Amniotic stem cell (primary cell): ENCODE data around the gene CABP4.

Experiments used
- DNase-seq: peaks from one replicate; lab custom pipeline; 2025; lab: John Stamatoyannopoulos, UW

CABP4 gene

GRCh38 chr11:67496113-67496512 is 41.0 kb downstream of the CABP4 start:
- no peak for DNase-seq

- no peak for DNase-seq
Measured at GRCh38 chr11:67497656-67498291, 42.6 kb downstream of the CABP4 start.

DNA sequence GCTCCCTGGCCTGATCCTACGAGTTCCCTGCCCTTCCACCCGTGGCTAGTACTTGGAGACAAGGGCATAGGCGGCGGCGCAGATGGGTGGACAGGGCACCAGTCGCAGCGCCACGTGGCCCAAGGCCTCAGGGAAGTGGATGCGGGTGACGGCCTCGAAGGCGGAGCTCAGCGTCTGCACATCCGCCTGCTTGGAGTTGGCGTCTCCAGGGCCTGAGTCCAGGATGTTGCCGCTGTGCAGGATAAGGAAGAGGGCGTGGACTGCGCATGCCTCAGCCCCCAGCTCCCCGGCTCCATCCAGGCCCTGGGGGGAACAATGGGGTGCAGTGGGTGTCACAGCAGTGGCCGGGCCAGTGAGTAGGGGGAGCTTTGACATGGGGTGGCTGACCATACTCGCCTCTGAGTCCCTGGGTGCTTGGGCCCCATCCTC is 43.4 kb downstream of the CABP4 start:
- no peak for DNase-seq

GRCh38 chr11:67499808-67500483 is 44.8 kb downstream of the CABP4 start:
- no peak for DNase-seq

DNA sequence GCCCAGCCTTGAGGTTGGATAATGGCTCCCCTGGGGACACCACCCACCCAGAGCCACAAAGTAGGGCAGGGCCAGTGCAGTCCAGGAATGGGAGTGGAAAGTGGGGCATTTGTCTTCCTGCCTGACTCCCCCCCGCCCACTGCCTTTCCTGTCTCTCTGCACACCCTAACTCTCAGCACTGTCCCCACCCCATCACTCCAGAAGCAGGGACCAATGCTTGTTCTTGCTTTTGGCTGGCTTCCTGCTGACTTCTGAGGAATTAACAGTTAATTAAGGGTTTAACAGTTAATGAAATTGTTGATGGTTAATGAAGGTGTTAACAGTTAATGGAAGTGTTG is 45.3 kb downstream of the CABP4 start:
- no peak for DNase-seq

- DNase-seq = no peak
Measured at GRCh38 chr11:67500831-67501715, 45.9 kb downstream of the CABP4 start.

GRCh38 chr11:67501854-67502253 is 46.7 kb downstream of the CABP4 start:
- no peak for DNase-seq

GRCh38 chr11:67502328-67502979 is 47.3 kb downstream of the CABP4 start:
- no peak for DNase-seq

DNA sequence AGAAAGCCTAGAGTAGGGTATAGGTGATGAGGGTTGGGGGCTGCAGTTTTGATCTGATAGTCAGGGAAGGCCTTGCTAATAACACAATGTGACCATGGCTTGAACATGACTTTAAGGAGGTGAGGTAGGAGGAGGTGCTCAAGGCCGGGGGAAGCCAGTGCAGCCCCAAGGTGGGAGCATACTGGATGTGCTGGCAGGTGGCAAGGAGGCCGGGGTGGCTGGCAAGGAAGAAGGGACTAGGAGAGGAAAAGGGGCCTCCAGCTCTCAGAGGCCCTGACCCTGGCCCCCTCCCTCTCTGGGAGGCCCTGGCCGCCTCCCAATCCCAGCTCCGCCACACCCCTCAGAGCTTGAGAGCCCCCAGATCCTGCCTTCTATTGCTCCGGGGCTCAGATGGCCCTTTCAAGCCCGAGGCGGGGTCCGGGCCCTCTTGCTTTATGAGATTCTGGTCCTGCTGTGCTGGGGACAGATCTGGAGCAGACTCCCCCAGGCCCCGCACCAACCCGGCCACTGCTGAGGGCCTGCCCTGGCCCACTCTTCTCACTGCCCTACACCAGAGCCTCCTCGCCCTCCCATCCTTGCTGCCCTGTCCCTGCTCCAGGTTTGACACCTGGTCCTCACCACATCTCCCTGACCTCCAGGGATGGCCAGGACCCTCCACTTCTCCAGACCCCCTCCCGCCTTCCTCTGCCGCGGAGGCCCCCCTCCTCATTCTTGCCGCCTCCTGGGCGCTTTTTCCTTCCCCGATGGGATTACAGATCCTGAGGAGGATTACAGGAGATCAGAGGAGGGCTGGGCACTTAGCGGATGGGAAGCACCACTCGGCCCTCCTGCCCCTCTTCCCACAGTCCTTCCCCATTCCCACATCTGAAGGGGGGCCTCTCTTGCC is 48.2 kb downstream of the CABP4 start:
- no peak for DNase-seq

DNA sequence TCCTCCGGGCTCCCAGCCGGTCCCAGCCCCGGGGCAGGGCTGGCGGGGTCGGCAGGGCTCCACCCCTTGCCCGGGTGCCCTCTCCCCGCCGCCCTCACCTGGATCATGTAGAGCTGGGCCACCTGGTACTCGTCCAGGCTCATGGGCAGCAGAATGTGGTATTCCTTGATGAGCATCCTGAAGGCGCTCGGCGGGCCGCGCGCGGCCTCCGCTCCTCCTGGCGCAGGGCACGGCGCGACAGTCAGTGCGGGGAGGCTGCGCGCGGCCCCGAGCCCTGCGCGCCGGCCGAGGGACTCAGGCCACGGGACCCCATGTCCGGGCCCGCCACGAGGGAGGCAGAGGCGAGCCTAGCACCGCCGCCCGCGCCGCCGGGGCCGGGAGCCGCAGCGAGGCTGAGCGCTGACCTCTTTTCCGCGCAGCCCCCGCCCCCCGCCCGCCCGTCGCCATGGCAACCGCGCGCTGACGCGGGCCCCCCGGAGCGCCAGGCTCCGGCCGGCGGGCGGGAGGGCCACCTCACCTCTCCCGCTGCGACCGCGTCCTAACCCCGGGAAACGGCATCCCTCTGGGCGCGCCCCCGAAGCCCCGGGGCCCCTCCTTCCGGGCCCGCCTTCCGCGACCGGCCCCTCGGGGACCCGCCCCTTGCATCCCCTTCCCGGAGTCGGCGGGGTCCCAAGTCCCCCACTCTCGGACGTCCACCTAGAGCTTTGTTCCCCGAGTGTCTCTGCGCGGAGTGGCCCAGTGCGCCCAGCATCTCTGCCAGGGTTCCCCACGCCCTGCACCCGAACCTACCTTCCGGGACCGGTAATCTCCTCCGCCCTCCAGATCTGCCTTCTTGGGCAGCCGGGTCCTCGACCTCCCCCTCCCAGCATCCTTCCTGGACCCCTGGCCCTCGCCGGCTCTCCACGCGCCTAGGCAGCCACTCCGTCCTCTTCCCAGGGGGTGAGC is 49.1 kb downstream of the CABP4 start:
- no peak for DNase-seq

DNA sequence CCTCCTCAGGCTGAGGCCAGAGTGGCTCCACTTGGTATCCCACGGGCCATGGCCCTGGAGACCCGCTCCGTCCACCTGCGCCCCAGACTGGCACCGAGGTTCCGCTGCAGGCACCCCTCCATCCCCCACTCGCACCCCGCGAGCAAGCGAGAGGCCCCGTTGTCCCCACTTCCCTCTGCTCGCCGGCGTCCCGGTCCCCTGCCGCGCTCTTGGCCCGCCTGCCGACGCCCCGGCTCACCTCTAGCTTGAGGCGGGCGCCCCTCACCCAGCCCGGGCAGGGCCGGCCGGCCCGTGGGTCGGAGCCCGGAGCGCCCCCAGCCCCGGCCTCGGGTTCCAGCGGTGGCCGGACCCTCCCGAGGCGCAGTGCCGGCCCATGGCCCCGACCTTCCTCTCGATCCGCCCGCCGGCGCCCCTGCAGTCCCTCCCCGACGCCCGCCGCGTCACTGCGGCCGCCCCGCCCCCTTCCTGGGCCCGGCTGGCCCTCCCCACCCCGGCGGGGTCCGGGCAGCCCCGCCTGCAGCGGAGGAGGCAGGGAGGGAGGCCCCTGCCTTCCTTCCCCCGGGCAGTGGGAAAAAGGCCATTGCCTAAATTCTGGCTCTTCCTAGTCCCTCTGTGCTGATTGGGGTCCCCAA is 49.9 kb downstream of the CABP4 start, which contains the start of gene PITPNM1:
Gene PITPNM1, minus strand, starts transcription at position 414 of the 632 bp plus-strand sequence. CDS start 1,183 bp downstream, outside the sequence.
- DNase-seq = no peak

DNA sequence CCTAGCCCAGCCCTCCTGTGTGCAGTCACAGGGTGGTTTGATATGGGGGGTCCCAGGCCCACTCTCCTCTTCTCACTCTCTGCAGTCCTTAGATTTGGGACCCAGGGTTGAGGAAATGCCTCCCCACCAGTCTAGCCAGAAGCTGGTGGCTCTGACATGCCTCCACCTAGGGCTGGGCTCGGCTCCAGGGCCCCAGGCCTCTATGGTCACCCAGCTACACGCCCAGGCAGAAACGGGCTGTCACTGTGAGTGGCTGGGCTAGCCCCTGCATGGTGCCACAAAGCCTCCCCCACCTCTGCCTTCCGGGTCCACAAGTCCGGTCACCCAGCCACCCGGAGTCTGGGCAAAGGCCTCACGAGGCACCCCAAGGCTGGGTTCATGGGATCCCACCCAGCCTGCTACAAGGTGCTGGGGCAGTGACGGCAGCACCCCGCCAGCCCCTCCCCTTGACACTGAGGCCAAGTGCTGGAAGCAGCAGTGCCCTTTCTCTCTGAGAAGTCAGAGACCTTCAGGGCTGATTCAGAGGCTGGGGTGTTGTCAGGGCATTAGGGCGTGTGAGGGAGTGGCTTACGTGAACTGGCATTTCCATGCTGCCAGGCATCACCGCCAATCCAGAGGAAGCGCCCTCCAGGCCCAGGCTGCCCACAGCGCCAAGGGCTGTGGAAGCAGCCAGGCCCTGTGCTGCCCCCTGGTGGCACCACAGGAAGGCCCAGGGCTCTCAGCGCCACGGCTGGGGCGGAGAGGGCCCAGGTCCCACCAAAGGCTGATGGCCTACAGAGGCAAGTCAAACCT is 50.6 kb downstream of the CABP4 start:
- peak; percentile 76 for DNase-seq

- no peak for DNase-seq
Measured at GRCh38 chr11:67506426-67507051, 51.4 kb downstream of the CABP4 start.

GRCh38 chr11:67507242-67507863 is 52.2 kb downstream of the CABP4 start:
- DNase-seq = no peak

GRCh38 chr11:67507864-67508485 is 52.8 kb downstream of the CABP4 start, which contains the start of gene CDK2AP2:
TSS of gene CDK2AP2 (minus strand) at chr11:67508162. CDS start at chr11:67508082, 80 bp downstream.
- DNase-seq = peak; percentile 98

DNA sequence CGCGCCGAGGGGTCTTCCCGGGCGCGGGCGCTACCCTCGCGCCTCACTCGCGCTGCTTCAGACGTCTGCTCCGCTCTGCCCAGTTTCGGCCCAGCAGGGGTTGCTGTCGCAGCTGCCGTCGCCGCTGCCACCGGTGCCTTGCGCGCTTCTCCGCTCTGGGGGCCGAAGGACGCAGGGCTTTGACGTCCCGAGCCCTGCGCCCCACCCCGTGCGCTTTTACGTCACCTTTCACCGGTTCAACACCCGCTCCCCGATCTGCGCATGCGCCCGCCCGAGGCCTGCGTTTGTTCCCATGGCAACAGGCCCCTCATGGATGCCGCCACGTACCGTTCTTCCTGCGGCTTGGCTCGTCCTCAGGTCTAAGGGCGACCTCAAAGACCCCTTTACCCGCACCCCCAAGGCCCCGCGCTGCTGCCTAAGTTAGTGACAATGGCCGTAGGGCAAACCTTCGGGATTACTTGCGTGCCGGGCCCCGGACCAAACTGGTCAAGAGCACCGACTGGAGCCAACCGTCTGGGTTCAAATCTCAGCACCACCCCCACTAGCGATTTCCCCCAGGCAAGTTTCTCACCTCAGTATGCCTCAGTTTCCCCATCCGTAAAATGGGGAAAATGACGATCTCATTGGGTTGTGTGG is 53.5 kb downstream of the CABP4 start:
- peak; percentile 97 for DNase-seq

GRCh38 chr11:67510023-67510345 is 54.8 kb downstream of the CABP4 start:
- DNase-seq = no peak
